Measurements from ENCODE around the gene FCRL4.

FCRL4 gene

GRCh38 chr1:157580179-157580827, 17.6 kb downstream of the FCRL4 start:
- H3K4me1 ChIP-seq: no peaks in the 10 kb centered on the region
- H3K27me3 ChIP-seq (ENCODE audit: control insufficient read depth, insufficient read depth, low read length): no peaks in the 10 kb centered on the region
- no peaks in the 10 kb centered on the region for H3K36me3 ChIP-seq (ENCODE audit: control insufficient read depth, insufficient read depth, low read length)
- no peak overlapping the region for H3K27ac ChIP-seq
- no peaks in the 10 kb centered on the region for H3K79me2 ChIP-seq
- H3K9me3 ChIP-seq (ENCODE audit: control insufficient read depth, low read length): no peaks in the 10 kb centered on the region
- no peak overlapping the region for H3K4me2 ChIP-seq (ENCODE audit: low read length)
- no peak overlapping the region for H3K4me3 ChIP-seq (ENCODE audit: low read depth, low read length)
- H2AFZ ChIP-seq: no peak overlapping the region
- no peak overlapping the region for H3K9ac ChIP-seq
- TF ChIP-seq CTCF (IDR thresholded peaks at IDR 0.05): peak; percentile 47

GRCh38 chr1:157577420-157577819, 20.5 kb downstream of the FCRL4 start:
- H3K27me3 ChIP-seq (ENCODE audit: control insufficient read depth, insufficient read depth, low read length): no peaks in the 10 kb centered on the region
- no peak overlapping the region for H2AFZ ChIP-seq
- no peaks in the 10 kb centered on the region for H3K9me3 ChIP-seq (ENCODE audit: control insufficient read depth, low read length)
- no peaks in the 10 kb centered on the region for H3K4me1 ChIP-seq
- H3K36me3 ChIP-seq (ENCODE audit: control insufficient read depth, insufficient read depth, low read length): no peaks in the 10 kb centered on the region
- no peak overlapping the region for H3K9ac ChIP-seq
- no peak overlapping the region for H3K4me2 ChIP-seq (ENCODE audit: low read length)
- no peak overlapping the region for H3K4me3 ChIP-seq (ENCODE audit: low read depth, low read length)
- no peak overlapping the region for H3K27ac ChIP-seq
- TF ChIP-seq CTCF (IDR thresholded peaks at IDR 0.05): no peak
- H3K79me2 ChIP-seq: no peaks in the 10 kb centered on the region

GRCh38 chr1:157575744-157576143, 22.1 kb downstream of the FCRL4 start:
- Histone ChIP-seq H3K4me1 (no peaks in the 10 kb centered on the region), H3K36me3 (ENCODE audit: control insufficient read depth, insufficient read depth, low read length) (no peaks in the 10 kb centered on the region), H3K27ac (no peak overlapping the region), H3K9ac (no peak overlapping the region), H3K9me3 (ENCODE audit: control insufficient read depth, low read length) (no peaks in the 10 kb centered on the region), H3K27me3 (ENCODE audit: control insufficient read depth, insufficient read depth, low read length) (no peaks in the 10 kb centered on the region), H3K4me3 (ENCODE audit: low read depth, low read length) (no peak overlapping the region), H3K79me2 (no peaks in the 10 kb centered on the region), H2AFZ (no peak overlapping the region), H3K4me2 (ENCODE audit: low read length) (no peak overlapping the region)
- TF ChIP-seq CTCF (IDR thresholded peaks at IDR 0.05): no peak

GRCh38 chr1:157574836-157575235, 23.0 kb downstream of the FCRL4 start:
- Histone ChIP-seq H3K27ac (no peak overlapping the region), H3K36me3 (ENCODE audit: control insufficient read depth, insufficient read depth, low read length) (no peaks in the 10 kb centered on the region), H2AFZ (no peak overlapping the region), H3K79me2 (no peaks in the 10 kb centered on the region), H3K9ac (no peak overlapping the region), H3K27me3 (ENCODE audit: control insufficient read depth, insufficient read depth, low read length) (no peaks in the 10 kb centered on the region), H3K4me1 (no peaks in the 10 kb centered on the region), H3K9me3 (ENCODE audit: control insufficient read depth, low read length) (no peaks in the 10 kb centered on the region), H3K4me3 (ENCODE audit: low read depth, low read length) (no peak overlapping the region), H3K4me2 (ENCODE audit: low read length) (no peak overlapping the region)
- TF ChIP-seq CTCF (IDR thresholded peaks at IDR 0.05): no peak

All from parathyroid adenoma (tissue), 2 donors.